Brain microvascular endothelial cell (primary cell): Measurements from ENCODE around the gene CFAP300.

Experiments
- DNase-seq: peaks from one replicate; pipeline ENCODE4 v3.0.0-alpha.2; 2020
- H3K27ac ChIP-seq: fragments of 250-450 bp; sonication (Bioruptor Pico); 2 replicates; pipeline ENCODE4 v1.5.1; 2020; ENCODE audit warnings: mild to moderate bottlenecking, moderate library complexity
- H3K27me3 ChIP-seq: fragments of 250-450 bp; sonication (Bioruptor Pico); replicated peaks from 2 replicates; pipeline ENCODE4 v1.5.1; 2020; ENCODE audit warnings: mild to moderate bottlenecking
- H3K36me3 ChIP-seq: fragments of 250-450 bp; sonication (Bioruptor Pico); replicated peaks from 2 replicates; pipeline ENCODE4 v1.5.1; 2020; ENCODE audit warnings: mild to moderate bottlenecking
- H3K4me3 ChIP-seq: 2 replicates; pipeline ENCODE4 v1.5.1; 2011; ENCODE audit warnings: low read depth, mild to moderate bottlenecking, control low read depth, low read length, moderate library complexity
- in situ Hi-C: cut with HindIII; loops from 2 replicates; pipeline ENCODE4 v1.10.0; 2017; ENCODE audit warnings: low sequenced_read_pairs, low pct_ligation_motif_present
- TF ChIP-seq, protein P1 (sequence below): IDR thresholded peaks from 2 replicates; pipeline ENCODE4 v1.5.1; 2011; ENCODE audit warnings: low read depth, mild to moderate bottlenecking, moderate library complexity, low read length, control low read depth, inconsistent platforms; ENCODE audit errors: missing control alignments

CFAP300 gene

DNA sequence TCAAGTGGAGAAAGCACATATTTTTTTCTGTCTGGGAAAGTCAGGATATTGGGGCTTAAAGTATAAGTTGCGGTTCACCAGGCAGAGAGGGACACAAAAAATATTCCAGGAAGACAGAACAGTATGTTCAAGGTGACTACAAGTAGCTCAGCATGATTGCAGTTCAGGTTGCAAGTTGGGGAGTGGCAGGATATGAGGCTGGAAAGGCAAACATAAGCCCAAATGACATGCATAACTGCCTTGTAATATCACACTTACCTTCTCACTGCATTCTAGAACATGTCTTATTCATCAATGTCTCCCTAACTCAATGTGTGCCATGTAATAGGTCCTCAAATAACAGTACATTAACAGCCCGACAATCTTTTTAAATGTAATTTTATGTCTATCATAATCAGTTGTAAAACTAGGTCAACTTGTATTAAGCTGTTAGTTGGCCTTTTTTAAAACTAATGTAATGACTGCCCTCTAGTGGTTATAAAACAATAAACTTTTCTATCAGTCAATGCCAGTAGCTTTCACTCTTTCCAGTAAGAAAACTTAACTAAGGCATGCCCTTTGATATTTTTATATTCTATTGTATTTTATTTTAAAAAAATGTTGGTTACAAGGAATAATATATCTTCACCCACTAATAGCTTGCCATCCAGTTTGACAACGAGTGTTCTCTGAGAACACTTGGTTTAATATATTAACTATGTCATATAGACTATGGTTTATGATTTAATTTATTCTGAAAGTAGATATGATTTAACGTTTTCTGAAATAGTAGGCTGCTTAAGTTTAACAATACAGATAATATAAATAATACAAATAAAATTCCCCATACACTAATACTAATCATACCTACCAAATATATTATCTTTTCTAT is 39.4 kb upstream of the CFAP300 start:
- TF ChIP-seq, protein P1, sequence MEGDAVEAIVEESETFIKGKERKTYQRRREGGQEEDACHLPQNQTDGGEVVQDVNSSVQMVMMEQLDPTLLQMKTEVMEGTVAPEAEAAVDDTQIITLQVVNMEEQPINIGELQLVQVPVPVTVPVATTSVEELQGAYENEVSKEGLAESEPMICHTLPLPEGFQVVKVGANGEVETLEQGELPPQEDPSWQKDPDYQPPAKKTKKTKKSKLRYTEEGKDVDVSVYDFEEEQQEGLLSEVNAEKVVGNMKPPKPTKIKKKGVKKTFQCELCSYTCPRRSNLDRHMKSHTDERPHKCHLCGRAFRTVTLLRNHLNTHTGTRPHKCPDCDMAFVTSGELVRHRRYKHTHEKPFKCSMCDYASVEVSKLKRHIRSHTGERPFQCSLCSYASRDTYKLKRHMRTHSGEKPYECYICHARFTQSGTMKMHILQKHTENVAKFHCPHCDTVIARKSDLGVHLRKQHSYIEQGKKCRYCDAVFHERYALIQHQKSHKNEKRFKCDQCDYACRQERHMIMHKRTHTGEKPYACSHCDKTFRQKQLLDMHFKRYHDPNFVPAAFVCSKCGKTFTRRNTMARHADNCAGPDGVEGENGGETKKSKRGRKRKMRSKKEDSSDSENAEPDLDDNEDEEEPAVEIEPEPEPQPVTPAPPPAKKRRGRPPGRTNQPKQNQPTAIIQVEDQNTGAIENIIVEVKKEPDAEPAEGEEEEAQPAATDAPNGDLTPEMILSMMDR, result peak; percentile 12
- no peaks in the 10 kb centered on the region for H3K36me3 ChIP-seq
- H3K27ac ChIP-seq, result no peak overlapping the region
- H3K4me3 ChIP-seq, result no peak overlapping the region
- DNase-seq, result no peak
- no peaks in the 10 kb centered on the region for H3K27me3 ChIP-seq
- in situ Hi-C loops, result no loop called here

DNA sequence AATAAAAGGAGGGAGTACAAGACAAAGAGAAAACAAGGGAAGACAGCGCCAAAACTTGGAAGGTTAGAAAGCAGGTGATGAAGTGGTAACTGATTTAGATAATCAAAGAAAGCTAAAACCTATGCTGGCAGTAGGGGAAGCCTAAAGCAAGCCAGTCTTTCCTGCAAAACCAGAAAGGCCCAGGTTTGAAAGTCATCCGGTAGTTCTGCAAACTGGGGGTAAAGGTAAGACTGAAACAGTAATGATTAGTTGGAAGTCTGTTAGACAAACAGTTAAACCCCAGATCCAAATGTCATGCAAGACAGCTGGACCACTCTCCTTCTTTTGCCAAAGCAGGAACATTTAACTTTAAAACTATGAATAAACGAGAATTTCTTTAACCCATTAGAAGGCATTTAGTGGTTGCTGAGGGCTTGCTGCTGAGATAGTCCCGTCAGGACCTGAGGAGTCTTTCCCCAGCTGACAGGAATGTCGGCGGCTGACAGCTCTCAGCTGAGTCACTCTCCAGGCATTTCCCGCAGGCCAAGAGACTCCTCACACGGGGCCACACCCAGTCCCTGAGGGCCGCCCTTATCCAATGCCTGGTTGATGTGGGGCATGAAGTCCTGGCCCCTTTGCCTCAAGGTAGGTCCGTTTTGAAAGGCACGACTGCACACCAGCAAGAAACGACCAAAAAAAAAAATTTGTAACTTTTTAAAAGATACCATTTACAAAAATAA is 36.3 kb upstream of the CFAP300 start:
- TF ChIP-seq, protein P1, result no peak
- no peaks in the 10 kb centered on the region for H3K27me3 ChIP-seq
- H3K27ac ChIP-seq, result no peak overlapping the region
- no peak overlapping the region for H3K4me3 ChIP-seq
- in situ Hi-C loops, result no loop called here
- no peaks in the 10 kb centered on the region for H3K36me3 ChIP-seq
- peak; percentile 89 for DNase-seq

DNA sequence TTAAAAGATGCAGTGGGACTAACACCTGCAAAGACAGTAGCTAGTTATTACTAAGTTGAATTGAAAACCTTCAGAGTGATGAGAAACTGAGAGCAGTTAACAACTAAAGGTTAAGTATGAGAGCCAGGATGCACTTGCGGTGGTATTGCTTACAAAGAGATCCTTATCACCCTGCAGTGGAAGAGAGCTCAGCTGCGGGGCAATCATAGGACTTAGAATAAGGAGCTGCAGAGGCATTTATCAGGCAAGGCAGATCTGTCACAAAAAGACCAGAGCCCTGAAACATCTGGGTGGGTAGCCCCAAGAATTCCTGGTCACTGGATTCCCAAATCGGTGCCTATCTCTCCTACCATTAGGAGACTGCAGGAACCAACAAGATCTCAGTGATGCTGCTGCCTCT is 34.3 kb upstream of the CFAP300 start:
- no peak for DNase-seq
- Histone ChIP-seq H3K4me3 (no peak overlapping the region), H3K36me3 (no peaks in the 10 kb centered on the region), H3K27ac (no peak overlapping the region), H3K27me3 (no peaks in the 10 kb centered on the region)
- in situ Hi-C loops, result no loop called here
- TF ChIP-seq, protein P1, result no peak

DNA sequence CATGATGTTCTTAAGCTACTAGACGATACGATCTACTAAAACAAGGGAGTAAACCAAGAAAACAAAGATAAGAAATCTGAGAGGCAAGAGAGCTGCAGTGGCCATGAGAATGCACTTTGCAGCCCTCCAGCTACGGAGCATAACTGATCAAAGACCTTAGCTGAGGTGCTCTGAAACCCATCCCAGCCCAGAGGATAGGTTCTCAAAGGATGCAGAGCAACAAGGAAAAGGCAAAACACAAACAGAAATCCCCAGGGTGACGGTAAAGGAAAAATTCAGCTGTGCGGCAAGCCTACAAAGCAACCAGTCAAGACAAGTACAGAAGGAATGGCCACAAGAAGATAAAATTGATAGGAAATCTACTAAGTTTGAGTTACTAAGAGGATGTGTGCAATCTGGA is 32.5 kb upstream of the CFAP300 start:
- in situ Hi-C loops, result no loop called here
- H3K4me3 ChIP-seq, result no peak overlapping the region
- no peaks in the 10 kb centered on the region for H3K27me3 ChIP-seq

DNA sequence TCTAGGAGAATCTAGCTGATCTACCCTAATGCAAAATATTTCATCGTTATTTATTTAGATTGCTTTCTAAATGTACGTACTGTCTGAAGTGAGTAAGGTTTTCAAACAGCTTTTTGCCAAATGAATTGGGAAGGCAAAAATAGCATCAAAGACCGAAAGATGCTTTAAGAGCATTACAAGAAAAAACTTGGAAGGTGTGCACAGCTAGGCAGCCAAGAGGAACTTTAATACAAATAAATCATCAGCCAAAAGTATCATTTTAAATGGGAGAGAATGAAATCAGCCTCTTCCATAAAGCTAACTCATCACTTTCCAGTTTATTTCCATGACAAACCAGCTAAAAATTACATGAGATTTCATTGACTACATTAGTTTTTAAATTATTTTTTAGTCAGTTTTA is 30.2 kb upstream of the CFAP300 start:
- no peaks in the 10 kb centered on the region for H3K36me3 ChIP-seq
- DNase-seq, result no peak
- H3K4me3 ChIP-seq, result no peak overlapping the region
- TF ChIP-seq, protein P1, result no peak
- no peak overlapping the region for H3K27ac ChIP-seq
- H3K27me3 ChIP-seq, result no peaks in the 10 kb centered on the region
- in situ Hi-C loops, result no loop called here

More for the DNA sequence above, 32.5 kb upstream of the CFAP300 start:
- TF ChIP-seq, protein P1, result no peak
- Histone ChIP-seq H3K36me3 (no peaks in the 10 kb centered on the region), H3K27ac (no peak overlapping the region)
- DNase-seq, result no peak
